ENCODE results near the gene ZSCAN5B. TPM values are rescaled to one million over a fixed set of nuclear protein-coding genes. Genes with fewer than 3 reads are reported as not detected.

ZSCAN5B gene
- total and polyA plus RNA-seq, 2 of the 13 experiments (the other 11 are each of a cell fraction or from before 2014, with no cell fraction given), result not detected

- TF ChIP-seq ZNF225 (CRISPR knock-in tag; IDR thresholded peaks at IDR 0.05) (peak; percentile 45; the same call in 1 of the 2 replicates), NONO (IDR thresholded peaks at IDR 0.05) (no peak), NONO (CRISPR knock-in tag; conservative IDR thresholded peaks at IDR 0.05) (peak; percentile 81), FOXA3 (CRISPR knock-in tag; IDR thresholded peaks at IDR 0.05) (peak; percentile 95), HMG20A (CRISPR knock-in tag; IDR thresholded peaks at IDR 0.05; ENCODE audit: borderline replicate concordance) (peak; percentile 76; the same call in 1 of the 2 replicates), KLF12 (CRISPR knock-in tag; IDR thresholded peaks at IDR 0.05; ENCODE audit: borderline replicate concordance) (no peak), ZNF205 (CRISPR knock-in tag; IDR thresholded peaks at IDR 0.05) (peak; percentile 72; the same call in 1 of the 2 replicates), ZNF558 (CRISPR knock-in tag; IDR thresholded peaks at IDR 0.05; ENCODE audit: borderline replicate concordance) (no peak; the same call in 1 of the 2 replicates), HNF4G (IDR thresholded peaks at IDR 0.05; ENCODE audit: borderline replicate concordance, low read depth, low read length) (peak; percentile 94), HNF4G (CRISPR knock-in tag; IDR thresholded peaks at IDR 0.05; ENCODE audit: borderline replicate concordance, low read depth) (peak; percentile 93), ZNF451 (CRISPR knock-in tag; IDR thresholded peaks at IDR 0.05) (no peak), LRRFIP1 (CRISPR knock-in tag; conservative IDR thresholded peaks at IDR 0.05) (no peak), ZFP1 (CRISPR knock-in tag; IDR thresholded peaks at IDR 0.05) (peak; percentile 89), TSC22D2 (CRISPR knock-in tag; IDR thresholded peaks at IDR 0.05; ENCODE audit: borderline replicate concordance) (no peak), ZNF674 (CRISPR knock-in tag; IDR thresholded peaks at IDR 0.05; ENCODE audit: low read depth) (no peak), ZNF7 (CRISPR knock-in tag; IDR thresholded peaks at IDR 0.05) (peak; percentile 48; the same call in 1 of the 2 replicates), PHF5A (CRISPR knock-in tag; IDR thresholded peaks at IDR 0.05; ENCODE audit: low read depth, unreplicated experiment) (peak; percentile 62), GABPB1 (CRISPR knock-in tag; IDR thresholded peaks at IDR 0.05) (no peak), MIER2 (CRISPR knock-in tag; IDR thresholded peaks at IDR 0.05) (peak; percentile 43; the same call in 1 of the 2 replicates), REXO4 (CRISPR knock-in tag; IDR thresholded peaks at IDR 0.05; ENCODE audit: borderline replicate concordance) (no peak), PHB2 (IDR thresholded peaks at IDR 0.05; ENCODE audit: partially characterized antibody) (no peak), ZNF512 (CRISPR knock-in tag; IDR thresholded peaks at IDR 0.05) (no peak; the same call in 1 of the 2 replicates), KLF11 (CRISPR knock-in tag; IDR thresholded peaks at IDR 0.05) (peak; percentile 51; the same call in 1 of the 2 replicates), ZBTB46 (CRISPR knock-in tag; IDR thresholded peaks at IDR 0.05; ENCODE audit: borderline replicate concordance) (no peak), GABPA (IDR thresholded peaks at IDR 0.05; ENCODE audit: low read depth, low read length) (no peak), GABPA (CRISPR knock-in tag; IDR thresholded peaks at IDR 0.05; ENCODE audit: low read depth) (peak; percentile 65), RARA (CRISPR knock-in tag; IDR thresholded peaks at IDR 0.05) (peak; percentile 74)
Observed at GRCh38 chr19:56142087-56142787, 55.3 kb downstream of the ZSCAN5B start (continued).
